LNCAP (cell line): ENCODE data around the gene GPR152.

Experiments
- TF ChIP-seq, protein P1 (sequence below): fragments of 450-650 bp; IDR thresholded peaks from 2 replicates; pipeline ENCODE4 v1.5.1; 2017; ENCODE audit warnings: mild to moderate bottlenecking

GPR152 gene

GRCh38 chr11:67441098-67441563 is 11.4 kb downstream of the GPR152 start:
- TF ChIP-seq, protein P1, sequence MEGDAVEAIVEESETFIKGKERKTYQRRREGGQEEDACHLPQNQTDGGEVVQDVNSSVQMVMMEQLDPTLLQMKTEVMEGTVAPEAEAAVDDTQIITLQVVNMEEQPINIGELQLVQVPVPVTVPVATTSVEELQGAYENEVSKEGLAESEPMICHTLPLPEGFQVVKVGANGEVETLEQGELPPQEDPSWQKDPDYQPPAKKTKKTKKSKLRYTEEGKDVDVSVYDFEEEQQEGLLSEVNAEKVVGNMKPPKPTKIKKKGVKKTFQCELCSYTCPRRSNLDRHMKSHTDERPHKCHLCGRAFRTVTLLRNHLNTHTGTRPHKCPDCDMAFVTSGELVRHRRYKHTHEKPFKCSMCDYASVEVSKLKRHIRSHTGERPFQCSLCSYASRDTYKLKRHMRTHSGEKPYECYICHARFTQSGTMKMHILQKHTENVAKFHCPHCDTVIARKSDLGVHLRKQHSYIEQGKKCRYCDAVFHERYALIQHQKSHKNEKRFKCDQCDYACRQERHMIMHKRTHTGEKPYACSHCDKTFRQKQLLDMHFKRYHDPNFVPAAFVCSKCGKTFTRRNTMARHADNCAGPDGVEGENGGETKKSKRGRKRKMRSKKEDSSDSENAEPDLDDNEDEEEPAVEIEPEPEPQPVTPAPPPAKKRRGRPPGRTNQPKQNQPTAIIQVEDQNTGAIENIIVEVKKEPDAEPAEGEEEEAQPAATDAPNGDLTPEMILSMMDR: no peak

GRCh38 chr11:67440229-67441097 is 12.1 kb downstream of the GPR152 start:
- TF ChIP-seq, protein P1: no peak

- TF ChIP-seq, protein P1: 0 out of 2 replicates have a peak, but pooled peaks have one; percentile 28
Observed at GRCh38 chr11:67439321-67440228, 13.0 kb downstream of the GPR152 start.

DNA sequence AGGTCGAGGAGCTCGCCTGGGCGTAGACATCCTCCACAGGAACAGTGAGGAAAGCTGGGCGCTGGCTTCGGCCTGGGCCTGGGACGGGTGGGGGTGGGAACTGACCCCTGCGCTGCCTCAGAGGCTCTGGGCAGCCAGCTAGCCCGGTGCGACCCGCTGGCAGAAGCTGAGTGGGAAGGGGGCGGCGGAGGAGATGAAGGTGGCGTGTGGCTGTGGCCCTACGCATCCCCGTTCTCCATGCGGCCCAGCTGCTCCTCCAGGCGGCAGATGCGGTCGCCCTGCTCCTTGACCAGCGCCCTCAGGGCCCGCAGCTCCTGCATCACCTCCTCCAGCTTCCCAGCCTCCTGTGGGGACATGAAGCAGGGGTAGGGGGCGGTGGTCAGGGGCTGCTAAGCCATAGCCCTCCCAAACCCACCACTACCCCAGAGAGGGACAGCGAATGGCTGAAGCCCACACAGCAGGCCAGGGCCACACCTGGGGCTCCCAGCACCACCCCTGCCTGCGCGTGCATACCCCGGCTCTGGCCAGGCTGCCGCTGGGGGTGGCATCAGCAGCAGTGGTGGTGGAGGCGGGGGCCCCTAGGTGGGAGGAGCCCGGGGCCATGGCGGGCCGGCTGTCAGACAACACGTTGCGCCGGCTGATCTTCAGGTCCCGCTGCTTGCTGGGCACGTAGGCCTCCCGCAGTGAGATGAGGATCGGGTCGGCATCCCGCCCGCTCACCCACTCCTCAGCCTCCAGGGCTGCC is 14.2 kb downstream of the GPR152 start:
- TF ChIP-seq, protein P1: no peak

DNA sequence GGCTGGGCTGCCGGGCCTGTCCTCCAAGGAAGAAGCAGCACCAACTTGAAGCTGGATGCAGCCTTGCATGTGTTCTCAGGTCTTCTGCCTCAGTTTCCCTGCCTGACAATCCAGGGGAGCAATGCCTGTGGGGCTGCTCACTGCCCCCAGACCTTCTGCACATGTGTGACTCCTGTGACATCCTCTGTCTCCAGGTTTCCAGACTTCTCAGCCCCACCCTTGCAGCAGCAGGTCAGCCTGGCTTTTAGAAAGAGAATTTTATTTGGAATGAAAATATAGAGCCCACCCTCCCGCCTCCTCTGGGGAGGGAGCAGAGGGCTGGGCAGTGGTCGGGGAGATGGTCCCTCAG is 14.7 kb downstream of the GPR152 start:
- TF ChIP-seq, protein P1: no peak

DNA sequence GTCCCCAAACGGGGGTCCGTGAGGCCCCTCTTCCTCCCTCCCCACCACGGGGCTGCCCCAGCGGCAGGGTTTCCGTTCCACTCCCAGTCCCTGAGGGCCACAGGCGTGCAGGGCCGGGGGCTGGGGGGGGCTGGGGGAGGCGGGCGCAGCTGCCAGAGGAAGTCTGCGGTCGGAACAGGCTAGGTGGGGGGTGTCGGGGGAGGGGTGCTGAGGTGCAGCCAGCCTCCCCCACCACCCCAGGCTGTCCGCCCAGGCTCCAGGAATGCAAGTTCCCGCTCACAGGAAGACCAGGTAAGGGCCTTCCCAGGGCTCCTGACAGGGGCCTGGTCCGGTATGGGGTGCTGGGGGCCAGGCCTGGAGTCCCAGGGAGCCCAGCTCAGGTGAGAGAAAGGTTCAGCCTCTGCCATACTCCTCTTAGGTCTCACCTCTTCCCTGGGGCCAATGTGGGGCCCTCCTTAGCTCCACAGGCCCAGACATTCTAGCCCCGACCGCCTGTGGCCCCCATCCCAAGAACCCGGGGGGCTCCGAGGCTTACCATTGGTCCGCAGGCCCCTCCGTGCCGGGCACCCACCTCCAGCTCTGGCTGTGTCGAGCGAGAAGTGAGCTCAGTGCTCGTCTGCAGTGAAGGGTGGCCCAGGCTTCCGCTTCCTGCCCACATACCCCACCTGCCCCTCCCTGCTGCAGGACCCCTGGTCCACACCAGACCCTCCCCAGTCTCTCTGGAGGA is 15.3 kb downstream of the GPR152 start, which contains the start of gene PTPRCAP:
Gene PTPRCAP, minus strand, starts transcription at position 601 of the 727 bp plus-strand sequence. Its CDS starts 63 bp downstream, at position 538.
- TF ChIP-seq, protein P1: no peak
